ENCODE measurements around the gene ECD.

The ECD gene

DNA sequence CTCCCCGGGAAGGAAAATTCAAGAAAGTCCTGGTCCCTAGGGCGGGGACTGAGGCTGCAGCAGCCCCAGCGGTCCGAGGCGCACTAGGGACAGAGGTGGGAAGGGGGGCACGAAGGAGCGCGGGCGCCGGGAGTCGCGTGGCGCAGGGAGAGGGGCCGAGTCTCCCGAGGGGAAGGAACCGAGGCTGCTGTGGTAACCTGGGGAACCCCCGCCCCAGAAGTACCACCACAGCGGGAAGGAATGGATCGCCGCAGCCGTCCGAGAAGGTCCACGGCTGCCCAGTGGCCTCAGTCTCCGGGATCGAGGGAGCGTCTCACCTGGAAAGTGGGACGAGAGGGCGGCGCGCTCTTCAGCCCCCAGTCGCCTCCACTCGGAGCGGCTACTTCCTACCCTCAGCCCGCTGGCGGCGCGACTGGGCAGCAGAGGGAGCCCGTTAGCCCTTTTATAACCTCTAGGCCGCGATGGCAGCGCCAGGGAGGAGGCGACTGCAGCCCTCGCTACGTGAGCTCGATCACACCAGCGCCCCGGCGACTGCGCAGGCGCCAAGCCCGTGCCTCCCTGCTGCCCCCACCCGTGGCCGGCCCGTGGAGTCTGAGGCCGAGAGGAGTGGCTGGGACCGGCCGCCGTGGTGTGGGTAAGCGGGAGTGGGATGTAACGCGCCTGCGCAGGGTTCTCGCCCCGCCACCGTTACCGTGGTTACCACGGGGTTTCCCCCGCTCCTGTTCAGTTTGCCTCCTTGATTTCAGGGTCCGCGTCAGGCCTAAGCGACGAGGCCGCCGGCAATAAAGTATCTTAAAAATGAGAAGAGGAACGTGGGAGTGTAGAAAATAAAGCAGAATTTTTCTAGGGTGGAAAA, 71.1 kb downstream of the ECD start, which contains the start of gene P4HA1:
Gene P4HA1, minus strand, starts transcription at position 418 of the 856 bp plus-strand sequence. CDS start 21,983 bp downstream, outside the sequence.
- DNase-seq, result peak; percentile 68

GRCh38 chr10:73096041-73096448, 71.8 kb downstream of the ECD start:
- no peak for DNase-seq

GRCh38 chr10:73095481-73096021, 72.3 kb downstream of the ECD start:
- no peak for DNase-seq

DNA sequence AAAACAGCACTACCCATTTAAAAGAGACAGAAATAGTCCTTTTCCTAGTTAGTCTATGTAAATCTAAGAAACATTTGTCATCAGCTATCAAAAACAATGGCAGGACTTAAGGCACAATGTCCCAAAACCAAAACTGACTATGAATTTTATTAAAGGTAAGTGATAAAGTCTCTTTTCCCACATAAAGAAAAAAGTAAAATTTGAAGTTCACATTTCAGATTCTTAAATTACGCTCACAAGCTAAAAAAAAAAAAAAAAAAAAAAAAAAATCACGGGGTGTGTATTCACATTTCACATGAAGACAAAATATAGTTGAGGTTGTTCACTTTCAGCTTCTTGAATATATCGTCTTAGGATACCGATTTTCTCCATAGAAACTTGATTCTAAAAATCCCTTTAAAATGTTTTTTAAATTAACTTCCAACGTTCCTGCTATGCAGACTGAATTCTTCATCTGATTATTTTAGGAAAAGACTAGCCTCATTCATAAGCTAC, 72.8 kb downstream of the ECD start:
- no peak for DNase-seq

- DNase-seq, result no peak
Observed at GRCh38 chr10:73093922-73094850, 73.6 kb downstream of the ECD start.

DNA sequence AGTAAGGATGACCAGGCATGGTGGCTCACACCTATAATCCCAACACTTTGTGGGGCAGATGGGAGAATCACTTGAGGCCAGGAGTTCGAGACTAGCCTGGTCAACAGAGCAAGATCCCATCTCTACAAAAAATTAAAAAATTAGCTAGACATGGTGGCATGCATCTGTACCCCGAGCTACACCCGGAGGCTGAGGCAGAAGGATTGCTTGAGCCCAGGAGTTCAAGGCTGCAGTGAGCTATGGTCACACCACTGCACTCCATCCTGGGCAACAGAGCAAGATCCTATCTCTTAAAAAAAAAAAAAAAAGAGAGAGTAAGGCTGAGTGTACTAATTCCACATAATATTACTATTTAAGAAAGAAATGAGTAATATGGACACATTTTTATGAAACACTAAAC, 75.0 kb downstream of the ECD start:
- no peak for DNase-seq

DNA sequence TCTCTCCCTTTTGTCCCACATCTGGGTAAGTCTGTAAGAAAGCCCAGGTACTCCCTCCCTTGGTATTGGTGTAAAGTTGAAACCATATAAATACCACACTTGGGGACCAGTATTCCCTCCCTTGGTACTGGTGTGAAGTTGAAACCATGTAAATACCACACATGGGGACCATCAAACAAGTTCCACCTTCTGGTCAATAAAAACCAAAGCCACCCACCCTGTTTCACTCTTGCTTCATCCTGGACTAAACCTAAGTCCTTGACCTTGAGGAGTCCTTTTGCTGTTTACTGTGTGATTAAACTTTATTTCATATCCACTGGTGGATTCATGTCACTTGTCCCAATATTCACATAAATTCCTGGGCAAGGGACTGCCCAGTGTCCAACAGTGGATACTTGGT, 79.5 kb downstream of the ECD start:
- DNase-seq, result no peak

- no peak for DNase-seq
Observed at GRCh38 chr10:73086816-73087215, 81.0 kb downstream of the ECD start.

- no peak for DNase-seq
Observed at GRCh38 chr10:73084209-73084608, 83.6 kb downstream of the ECD start.
